ENCODE measurements around the gene MED4. TPM values are rescaled to one million over a fixed set of nuclear protein-coding genes. Genes with fewer than 3 reads are reported as not detected.

Gene MED4
- total and polyA plus RNA-seq, 2 donors (not counting 1 experiment from before 2014, with no cell fraction given) = 25.4 to 66.7 TPM

- Histone ChIP-seq H4K20me1 (ENCODE audit: control insufficient read depth, extremely low read depth, insufficient read depth, low read length) (no peaks in the 10 kb centered on the region), H3K27me3 (ENCODE audit: control insufficient read depth, insufficient read depth, low read length) (no peaks in the 10 kb centered on the region), H3K4me3 (replicated peaks in 1 of 4; ENCODE audit: control extremely low read depth in 1 of 4, insufficient read depth in 1 of 4, low read depth in 3 of 4, low read length in 4 of 4) (no peak overlapping the region), H3K9ac (ENCODE audit: insufficient read depth, low read length) (no peak overlapping the region), H3K9me3 (ENCODE audit: control insufficient read depth, insufficient read depth, low read depth, low read length) (no peaks in the 10 kb centered on the region), H3K4me2 (ENCODE audit: extremely low read depth, insufficient read depth, low read length) (no peak overlapping the region), H3K4me1 (ENCODE audit: control insufficient read depth, extremely low read depth, insufficient read depth, low read length) (peaks cover 2% of the 10 kb centered on the region), H3K79me2 (ENCODE audit: control insufficient read depth, insufficient read depth, low read length) (no peaks in the 10 kb centered on the region), H3K27ac (ENCODE audit: insufficient read depth, low read length) (no peak overlapping the region), H3K36me3 (ENCODE audit: control insufficient read depth, insufficient read depth, low read length) (no peaks in the 10 kb centered on the region), H2AFZ (ENCODE audit: low read length) (no peak overlapping the region)
- DNase-seq (ENCODE audit: low read depth in 2 of 2) = no peak
- TF ChIP-seq EZH2 (IDR thresholded peaks at IDR 0.05; ENCODE audit: low read length, missing control alignments) (no peak), CTCF (conservative IDR thresholded peaks at IDR 0.05 in 1 of 2, IDR thresholded peaks at IDR 0.05 in 1 of 2; ENCODE audit: low read depth in 1 of 2, low read length in 2 of 2) (no peak)
Observed at GRCh38 chr13:48142436-48142835, 47.5 kb upstream of the MED4 start.

GRCh38 chr13:48138270-48138669, 43.4 kb upstream of the MED4 start:
- TF ChIP-seq CTCF (conservative IDR thresholded peaks at IDR 0.05 in 1 of 2, IDR thresholded peaks at IDR 0.05 in 1 of 2; ENCODE audit: low read depth in 1 of 2, low read length in 2 of 2) = no peak
- no peak for TF ChIP-seq EZH2 (IDR thresholded peaks at IDR 0.05; ENCODE audit: low read length, missing control alignments)
- Histone ChIP-seq H3K27ac (ENCODE audit: insufficient read depth, low read length) (no peak overlapping the region), H3K4me2 (ENCODE audit: extremely low read depth, insufficient read depth, low read length) (no peak overlapping the region), H3K4me1 (ENCODE audit: control insufficient read depth, extremely low read depth, insufficient read depth, low read length) (no peaks in the 10 kb centered on the region), H2AFZ (ENCODE audit: low read length) (no peak overlapping the region), H3K4me3 (replicated peaks in 1 of 4; ENCODE audit: control extremely low read depth in 1 of 4, insufficient read depth in 1 of 4, low read depth in 3 of 4, low read length in 4 of 4) (no peak overlapping the region), H3K27me3 (ENCODE audit: control insufficient read depth, insufficient read depth, low read length) (no peaks in the 10 kb centered on the region), H3K36me3 (ENCODE audit: control insufficient read depth, insufficient read depth, low read length) (no peaks in the 10 kb centered on the region), H3K9ac (ENCODE audit: insufficient read depth, low read length) (no peak overlapping the region), H3K9me3 (ENCODE audit: control insufficient read depth, insufficient read depth, low read depth, low read length) (no peaks in the 10 kb centered on the region), H4K20me1 (ENCODE audit: control insufficient read depth, extremely low read depth, insufficient read depth, low read length) (no peaks in the 10 kb centered on the region), H3K79me2 (ENCODE audit: control insufficient read depth, insufficient read depth, low read length) (no peaks in the 10 kb centered on the region)
- no peak for DNase-seq (ENCODE audit: low read depth in 2 of 2)

GRCh38 chr13:48132961-48133360, 38.1 kb upstream of the MED4 start:
- Histone ChIP-seq H3K4me2 (ENCODE audit: extremely low read depth, insufficient read depth, low read length) (no peak overlapping the region), H3K9ac (ENCODE audit: insufficient read depth, low read length) (no peak overlapping the region), H3K79me2 (ENCODE audit: control insufficient read depth, insufficient read depth, low read length) (no peaks in the 10 kb centered on the region), H3K4me1 (ENCODE audit: control insufficient read depth, extremely low read depth, insufficient read depth, low read length) (no peaks in the 10 kb centered on the region), H3K36me3 (ENCODE audit: control insufficient read depth, insufficient read depth, low read length) (no peaks in the 10 kb centered on the region), H3K27ac (ENCODE audit: insufficient read depth, low read length) (no peak overlapping the region), H2AFZ (ENCODE audit: low read length) (no peak overlapping the region), H3K27me3 (ENCODE audit: control insufficient read depth, insufficient read depth, low read length) (no peaks in the 10 kb centered on the region), H4K20me1 (ENCODE audit: control insufficient read depth, extremely low read depth, insufficient read depth, low read length) (no peaks in the 10 kb centered on the region), H3K4me3 (replicated peaks in 1 of 4; ENCODE audit: control extremely low read depth in 1 of 4, insufficient read depth in 1 of 4, low read depth in 3 of 4, low read length in 4 of 4) (no peak overlapping the region), H3K9me3 (ENCODE audit: control insufficient read depth, insufficient read depth, low read depth, low read length) (no peaks in the 10 kb centered on the region)
- no peak for DNase-seq (ENCODE audit: low read depth in 2 of 2)
- TF ChIP-seq CTCF (conservative IDR thresholded peaks at IDR 0.05 in 1 of 2, IDR thresholded peaks at IDR 0.05 in 1 of 2; ENCODE audit: low read depth in 1 of 2, low read length in 2 of 2) (no peak), EZH2 (IDR thresholded peaks at IDR 0.05; ENCODE audit: low read length, missing control alignments) (no peak)
